Small intestine (tissue), 7 donors: ENCODE measurements around the gene PCSK6. TPM values are rescaled to one million over a fixed set of nuclear protein-coding genes. Genes with fewer than 3 reads are reported as not detected.

Experiments
- DNase-seq, 2 donors: peaks; one replicate each; pipeline versions ENCODE4 v3.0.0 to v3.0.0-alpha.2; 2013
- FAIRE-seq: peaks from 2 replicates; lab custom pipeline; 2012; peaks lifted over from hg19 to GRCh38; lab: Jason Lieb, UNC
- H3K27ac ChIP-seq, 3 donors: one replicate each; pipeline ENCODE4 v1.5.1; 2013; ENCODE audit warnings: low read length in 2 of 3, mild to moderate bottlenecking in 2 of 3, control low read depth in 1 of 3, inconsistent platforms in 1 of 3, low read depth in 1 of 3, moderate library complexity in 1 of 3
- H3K27me3 ChIP-seq, 3 donors: one replicate each; pipeline ENCODE4 v1.6.1; 2013; ENCODE audit warnings: low read length in 3 of 3, inconsistent platforms in 1 of 3; ENCODE audit not compliant: control insufficient read depth in 3 of 3, insufficient read depth in 3 of 3
- H3K36me3 ChIP-seq, 3 donors: one replicate each; pipeline ENCODE4 v1.6.1; 2013; ENCODE audit warnings: low read length in 3 of 3, inconsistent platforms in 1 of 3, low read depth in 1 of 3, mild to moderate bottlenecking in 1 of 3, moderate library complexity in 1 of 3; ENCODE audit not compliant: control insufficient read depth in 3 of 3, insufficient read depth in 2 of 3
- H3K4me1 ChIP-seq, 3 donors: one replicate each; pipeline ENCODE4 v1.6.1; 2013; ENCODE audit warnings: low read length in 2 of 3, inconsistent platforms in 1 of 3, low read depth in 1 of 3, mild to moderate bottlenecking in 1 of 3, moderate library complexity in 1 of 3; ENCODE audit not compliant: control insufficient read depth in 3 of 3, insufficient read depth in 2 of 3
- H3K4me3 ChIP-seq, 3 donors: one replicate each; pipeline ENCODE4 v1.5.1; 2013; ENCODE audit warnings: low read length in 3 of 3, control low read depth in 1 of 3, inconsistent platforms in 1 of 3, low read depth in 1 of 3, mild to moderate bottlenecking in 1 of 3, moderate library complexity in 1 of 3
- H3K9me3 ChIP-seq, 2 donors: one replicate each; pipeline ENCODE4 v1.6.1; 2013; ENCODE audit warnings: low read depth in 1 of 2, low read length in 1 of 2; ENCODE audit not compliant: control insufficient read depth in 2 of 2, insufficient read depth in 1 of 2
- WGBS, 3 donors: extraction: QIAGEN DNeasy Blood & Tissue Kit; methylation state at CpG; one replicate each; pipeline ENCODE4 v1.1.7; 2013; 5-methylcytosine and 5-hydroxymethylcytosine counted together
- polyA plus RNA-seq, 4 donors: library from polyadenylated mRNA; stranded (reverse) in 3 of 4; unstranded in 1 of 4; fragments of 200-250 nt in 3 of 4; fragments of 120-200 nt in 1 of 4; gene quantifications; one replicate each; pipeline versions ENCODE4 v1.2.1 to v1.2.3, GENCODE V29; 2013
- donor health status: healthy with polysubstance abuse.
- donor health status: control.
- donor health status: control.
- donor health status: Bipolar disorder and iron deficiency.
- donor health status: healthy.

The PCSK6 gene
- polyA plus RNA-seq, 4 donors, result 0.67 to 26.2 (median 6.5) TPM

DNA sequence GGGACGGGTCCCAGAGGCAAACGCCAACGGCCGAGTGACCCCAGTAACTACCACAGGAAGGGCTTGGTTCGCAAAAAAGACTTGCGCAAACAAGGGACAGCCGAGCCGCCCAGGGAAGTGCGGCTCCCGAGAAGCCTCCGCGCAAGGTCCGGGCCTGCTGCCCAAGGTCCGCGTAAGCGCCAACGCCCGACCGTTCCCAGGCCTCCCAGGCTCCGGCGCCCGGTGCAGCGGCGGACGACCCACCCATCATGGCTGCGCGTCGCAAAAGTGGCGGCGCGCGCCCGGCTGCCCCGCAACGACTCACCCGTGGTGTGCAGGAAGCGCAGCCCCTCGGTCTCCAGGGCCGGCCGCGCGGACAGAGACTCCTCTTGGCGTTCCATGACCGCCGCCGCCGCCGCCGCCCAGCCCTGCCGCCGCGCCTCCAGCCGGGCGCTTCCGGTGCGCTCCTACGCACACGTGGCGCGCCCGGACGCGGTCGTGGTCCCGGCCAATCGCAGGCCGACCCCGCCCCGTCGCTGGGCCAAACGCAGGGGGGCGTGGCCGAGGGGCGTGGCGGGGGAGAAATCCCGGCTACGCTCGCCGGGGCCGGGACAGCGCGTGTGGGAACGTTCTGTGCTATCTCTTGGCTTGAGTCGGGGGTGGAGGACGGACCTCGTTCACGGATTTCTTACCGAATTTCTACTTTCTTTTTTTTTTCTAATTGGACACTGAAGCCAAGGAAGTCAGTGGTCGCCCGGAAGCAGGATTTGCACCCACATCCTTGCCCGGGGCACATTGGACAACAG is 212.3 kb downstream of the PCSK6 start, which contains the start of gene SELENOS:
SELENOS (minus strand) TSS at position 448 of the 785 bp plus-strand sequence; CDS start at position 380, 68 bp downstream.
- no peak for FAIRE-seq

DNA sequence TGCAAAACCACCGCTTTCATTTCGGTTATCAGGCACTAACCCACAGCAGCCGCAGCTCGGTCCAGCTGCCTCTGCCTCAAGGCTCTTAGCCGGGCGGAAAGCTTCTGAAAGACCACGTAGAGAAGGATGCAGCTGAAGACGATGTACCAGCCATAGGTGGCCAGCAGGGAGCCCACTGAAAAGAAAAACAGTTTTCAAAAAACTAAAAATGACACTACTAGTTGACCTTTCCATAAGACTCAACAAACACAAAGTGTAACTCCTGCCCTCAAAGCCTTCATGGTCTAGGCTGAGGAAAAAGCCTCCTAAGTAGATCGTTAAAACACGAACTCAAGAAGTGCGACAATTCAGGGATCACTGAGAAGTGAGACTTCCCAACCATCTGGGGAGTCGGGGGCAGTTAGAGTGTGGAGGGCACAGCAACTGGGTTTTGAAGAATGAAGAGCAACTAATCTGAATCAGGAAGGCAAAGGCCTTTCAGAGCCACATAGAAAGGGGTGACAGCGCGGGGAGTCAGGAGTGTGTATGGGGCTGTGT is 212.9 kb downstream of the PCSK6 start:
- Histone ChIP-seq H3K9me3 (no peaks in the 10 kb centered on the region), H3K36me3 (peaks cover 19 to 34% (median 22%) of the 10 kb centered on the region in 3 donors), H3K27ac (peak overlapping the region; percentile 87 to 98 (median 93)), H3K4me3 (peak overlapping the region; percentile 80 to 91 (median 82)), H3K4me1 (peaks cover 3 to 28% (median 8%) of the 10 kb centered on the region in 3 donors), H3K27me3 (no peaks in the 10 kb centered on the region)
- FAIRE-seq (no peak), DNase-seq (no peak)
- WGBS, 3 donors, result 2 to 7% (median 3%) methylated on average over 14 of the region's 14 CpGs

More for the DNA sequence above, 212.3 kb downstream of the PCSK6 start, which contains the start of gene SELENOS:
- WGBS, 3 donors, result 0 to 1% (median 0%) methylated on average over 74 to 91 of the region's 91 CpGs
- peak; percentile 94 to 97 for DNase-seq
- Histone ChIP-seq H3K9me3 (no peaks in the 10 kb centered on the region), H3K27ac (peak within 1 kb of the TSS; percentile 87 to 98 (median 93)), H3K4me3 (peak within 1 kb of the TSS; percentile 80 to 91 (median 82)), H3K27me3 (no peaks in the 10 kb centered on the region), H3K36me3 (peaks cover 16 to 32% (median 22%) of the 10 kb centered on the region in 3 donors), H3K4me1 (peaks cover 3 to 28% (median 8%) of the 10 kb centered on the region in 3 donors)

DNA sequence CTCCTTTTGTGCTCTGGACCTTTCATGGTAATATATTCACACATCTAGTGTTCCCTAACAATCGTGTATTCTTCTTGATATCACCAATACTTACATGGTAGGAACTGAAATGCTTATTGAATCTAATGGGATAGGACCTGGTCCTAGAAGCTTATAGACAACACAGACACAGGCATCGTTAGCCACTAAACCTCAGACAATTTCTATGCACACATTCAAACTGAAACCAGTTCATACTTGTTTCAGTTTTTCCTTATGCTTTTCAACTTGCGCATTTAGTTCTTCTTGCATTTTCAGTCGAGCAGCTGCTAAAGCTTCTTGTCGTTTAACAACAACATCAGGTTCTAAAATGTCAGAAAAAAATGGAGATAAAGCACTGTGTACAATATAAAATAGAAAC is 214.5 kb downstream of the PCSK6 start:
- no peak overlapping the region for H3K4me3 ChIP-seq
- WGBS, 3 donors, result 64 to 75% (median 72%) methylated on average over 5 of the region's 5 CpGs
- H3K27ac ChIP-seq, result no peak overlapping the region
- H3K36me3 ChIP-seq, result peaks cover 26 to 40% (median 30%) of the 10 kb centered on the region in 3 donors
- H3K27me3 ChIP-seq, result no peaks in the 10 kb centered on the region
- no peaks in the 10 kb centered on the region for H3K9me3 ChIP-seq
- no peak for FAIRE-seq
- H3K4me1 ChIP-seq, result peaks cover 3 to 19% (median 8%) of the 10 kb centered on the region in 3 donors
- DNase-seq, result no peak

DNA sequence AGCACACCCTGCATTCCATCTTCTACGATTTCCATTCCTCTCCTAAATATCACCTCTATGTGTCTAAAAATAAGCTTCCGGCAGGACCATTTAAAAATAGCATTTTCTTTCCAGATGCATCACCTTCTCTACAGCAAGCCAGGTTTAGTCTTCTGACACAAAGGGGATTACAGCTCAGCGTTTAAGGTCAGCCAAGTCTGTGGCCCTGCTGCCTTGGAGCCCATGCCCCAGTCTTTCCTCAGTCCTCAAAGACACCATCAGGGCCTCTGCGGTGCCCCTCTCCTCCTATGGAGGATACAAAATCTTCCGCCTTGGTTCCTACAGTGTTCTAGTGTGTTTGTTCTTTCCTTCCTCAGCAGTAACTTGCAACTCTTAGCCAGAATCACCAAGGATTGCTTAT is 216.0 kb downstream of the PCSK6 start:
- H3K36me3 ChIP-seq, result peaks cover 26 to 52% (median 32%) of the 10 kb centered on the region in 3 donors
- 79 to 94% (median 85%) methylated on average over 5 of the region's 5 CpGs for WGBS, 3 donors
- FAIRE-seq, result no peak

DNA sequence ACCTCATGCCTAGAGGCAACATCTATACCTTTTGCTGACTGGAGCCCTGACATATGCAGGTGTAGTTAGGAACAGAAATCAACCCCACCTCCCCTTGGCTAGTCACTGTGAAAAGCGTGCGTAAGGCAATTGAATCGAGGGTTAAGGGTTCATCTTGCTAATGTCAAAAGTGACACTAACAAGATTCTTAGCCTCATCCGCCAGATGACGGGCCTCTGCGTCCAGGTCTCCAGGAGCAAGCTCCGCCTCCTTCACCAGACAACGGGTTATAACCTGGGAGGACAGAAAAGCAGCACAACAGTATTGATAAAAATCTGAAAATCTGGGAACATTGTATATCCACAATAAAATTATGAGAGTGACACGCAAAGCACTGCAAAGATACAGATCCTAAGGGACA is 216.9 kb downstream of the PCSK6 start:
- DNase-seq (no peak), FAIRE-seq (no peak)
- no peaks in the 10 kb centered on the region for H3K27me3 ChIP-seq
- H3K9me3 ChIP-seq, result no peaks in the 10 kb centered on the region
- WGBS, 3 donors, result 90 to 93% (median 92%) methylated on average over 9 of the region's 9 CpGs
- H3K4me3 ChIP-seq, result no peak overlapping the region
- H3K36me3 ChIP-seq, result peaks cover 26 to 52% (median 32%) of the 10 kb centered on the region in 3 donors
- no peak overlapping the region for H3K27ac ChIP-seq
- H3K4me1 ChIP-seq, result peaks cover 0 to 3% (median 0%) of the 10 kb centered on the region in 3 donors

More for the DNA sequence above, 216.0 kb downstream of the PCSK6 start:
- Histone ChIP-seq H3K4me1 (peaks cover 3 to 9% (median 8%) of the 10 kb centered on the region in 3 donors), H3K27ac (no peak overlapping the region), H3K4me3 (no peak overlapping the region), H3K9me3 (no peaks in the 10 kb centered on the region), H3K27me3 (no peaks in the 10 kb centered on the region)
- DNase-seq, result no peak

DNA sequence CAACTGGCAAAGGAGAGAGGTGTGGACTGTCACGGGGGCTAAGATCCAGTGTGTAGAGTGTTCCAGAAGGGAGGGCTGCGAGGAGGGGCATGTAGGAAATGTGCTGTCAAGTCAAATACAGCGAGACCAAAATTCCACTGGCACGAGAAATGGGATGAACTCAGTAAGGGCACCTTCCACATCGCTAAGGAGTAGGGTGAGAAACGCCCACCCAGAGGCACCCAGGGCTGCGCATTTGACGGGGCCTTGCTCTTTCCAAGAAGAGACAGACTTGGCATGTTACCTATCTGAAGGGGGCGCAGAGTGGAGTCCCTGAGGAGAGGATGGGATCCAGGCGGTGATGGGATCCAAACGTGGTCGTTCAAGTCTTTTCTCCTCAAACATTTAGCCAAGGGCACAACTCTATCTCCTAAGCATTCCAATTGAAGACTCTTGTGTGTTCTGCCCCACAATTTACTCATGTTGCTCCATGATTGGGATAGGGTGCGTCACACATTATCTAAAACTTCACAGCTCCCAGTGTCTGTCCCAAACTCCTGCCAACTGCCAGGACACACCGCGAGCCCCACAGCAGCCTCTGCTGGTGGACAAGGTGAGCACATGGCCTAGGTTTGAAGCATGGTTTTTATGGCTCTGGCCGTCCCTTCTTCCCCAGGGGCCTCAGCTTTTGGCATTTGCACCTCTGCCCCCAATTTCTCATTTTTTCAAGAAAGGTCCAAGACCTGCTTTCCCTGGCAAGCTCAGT is 219.9 kb downstream of the PCSK6 start:
- WGBS, 3 donors, result 84 to 86% (median 85%) methylated on average over 16 of the region's 16 CpGs
- Histone ChIP-seq H3K27me3 (no peaks in the 10 kb centered on the region), H3K4me1 (peaks cover 0 to 3% (median 0%) of the 10 kb centered on the region in 3 donors), H3K4me3 (no peak overlapping the region), H3K27ac (no peak overlapping the region), H3K9me3 (no peaks in the 10 kb centered on the region), H3K36me3 (peaks cover 22 to 42% (median 30%) of the 10 kb centered on the region in 3 donors)
- no peak for FAIRE-seq
- DNase-seq, result peak in 1 of 2 donors; percentile 33

DNA sequence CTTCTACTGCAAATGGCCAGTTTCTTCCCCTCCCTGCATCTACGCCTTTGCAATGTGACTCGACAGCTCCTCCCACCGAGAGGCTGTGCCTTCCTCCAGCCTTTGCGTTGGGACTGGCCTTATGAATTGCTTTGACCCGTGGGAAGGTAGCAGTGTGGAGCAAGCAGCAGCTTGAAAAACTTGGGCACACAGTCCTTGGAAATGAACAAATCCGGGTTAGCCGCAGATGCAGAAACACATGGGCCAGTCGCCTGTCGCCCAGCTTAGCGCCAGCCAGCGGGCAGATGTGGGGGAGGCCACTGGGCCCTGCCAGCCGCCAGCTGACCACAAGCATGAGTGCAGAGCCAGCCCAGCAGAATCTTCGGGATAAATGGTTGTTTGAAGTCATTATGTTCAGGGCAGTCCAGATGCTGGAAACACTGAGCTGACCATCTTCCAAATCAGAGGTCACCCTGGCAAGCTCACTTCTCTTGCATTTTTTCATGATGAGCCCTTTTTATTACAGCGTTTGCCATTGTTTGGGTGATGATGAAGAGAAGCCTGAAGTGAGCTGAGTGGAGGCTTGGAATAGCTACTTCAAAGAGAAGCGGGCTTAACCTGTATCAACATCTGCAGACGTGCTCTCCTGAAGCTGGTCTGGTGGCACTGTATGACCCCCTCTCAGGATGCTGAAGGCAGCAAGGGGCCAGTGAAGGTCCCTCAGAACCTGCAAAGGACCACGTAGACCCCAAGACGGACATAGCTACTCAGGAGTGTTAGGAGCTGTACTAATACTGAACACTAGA is 222.0 kb downstream of the PCSK6 start:
- DNase-seq (peak in 1 of 2 donors; percentile 43), FAIRE-seq (no peak)
- Histone ChIP-seq H3K27ac (peak overlapping the region in 1 of 3 donors; percentile 52), H3K4me3 (no peak overlapping the region), H3K27me3 (no peaks in the 10 kb centered on the region), H3K4me1 (peaks cover 0 to 3% (median 0%) of the 10 kb centered on the region in 3 donors), H3K9me3 (no peaks in the 10 kb centered on the region), H3K36me3 (peaks cover 12 to 26% (median 18%) of the 10 kb centered on the region in 3 donors)
- 58 to 72% (median 64%) methylated on average over 18 of the region's 18 CpGs for WGBS, 3 donors
